Central memory CD8-positive, alpha-beta T cell (primary cell): ENCODE measurements around the gene GARIN3.
"Not testable (repeated sequence)": the region's sequence is repeated elsewhere in the genome, so short reads cannot be mapped to it uniquely, and the experiment has no call there.

Experiments
- ATAC-seq: fragments of 150-1000 bp; cut with Tn5 transposase; replicated peaks from 2 replicates; pipeline ENCODE4 v1.10.0; 2022; ENCODE audit warnings: mild to moderate bottlenecking, moderate FRiP score, moderate number of reproducible peaks; ENCODE audit not compliant: poor library complexity, severe bottlenecking; ENCODE audit errors: extremely low read depth
- DNase-seq, 2 donors: peaks; one replicate each; pipeline ENCODE4 v3.0.0; 2021; ENCODE audit warnings: low spot score in 2 of 2
- H3K27ac Mint-ChIP-seq: one replicate; pipeline ENCODE4 v1.8.0; 2022; ENCODE audit warnings: low read depth, mild to moderate bottlenecking, moderate library complexity, mixed read lengths
- H3K27me3 Mint-ChIP-seq: one replicate; pipeline ENCODE4 v1.8.0; 2022; ENCODE audit warnings: mixed read lengths
- H3K36me3 Mint-ChIP-seq: one replicate; pipeline ENCODE4 v1.8.0; 2022; ENCODE audit warnings: mild to moderate bottlenecking, moderate library complexity, mixed read lengths; ENCODE audit not compliant: insufficient read depth
- H3K4me1 Mint-ChIP-seq: one replicate; pipeline ENCODE4 v1.8.0; 2022; ENCODE audit warnings: mixed read lengths
- H3K4me3 Mint-ChIP-seq: one replicate; pipeline ENCODE4 v1.8.0; 2022; ENCODE audit warnings: mild to moderate bottlenecking, moderate library complexity, mixed read lengths
- H3K9me3 Mint-ChIP-seq: one replicate; pipeline ENCODE4 v1.8.0; 2022; ENCODE audit warnings: mixed read lengths

GARIN3 gene

GRCh38 chr5:157166214-157167213, at the start of gene GARIN3:
TSS of gene GARIN3 (minus strand) at chr5:157166264. CDS start at chr5:157166168, 96 bp downstream.
- H3K27me3 Mint-ChIP-seq, result no peaks in the 10 kb centered on the region
- ATAC-seq (no peak), DNase-seq (no peak)
- peaks cover 23% of the 10 kb centered on the region for H3K4me1 Mint-ChIP-seq
- peaks cover 6% of the 10 kb centered on the region for H3K9me3 Mint-ChIP-seq
- no peaks in the 10 kb centered on the region for H3K36me3 Mint-ChIP-seq
- H3K27ac Mint-ChIP-seq, result peak within 1 kb of the TSS; percentile 62
- H3K4me3 Mint-ChIP-seq, result no peak within 1 kb of the TSS

- peaks cover 83% of the 10 kb centered on the region for H3K36me3 Mint-ChIP-seq
- peak overlapping the region; percentile 86 for H3K27ac Mint-ChIP-seq
These were observed 49.6 kb upstream of the GARIN3 start for GRCh38 chr5:157215514-157216167.

GRCh38 chr5:157214861-157215513, 48.9 kb upstream of the GARIN3 start:
- ATAC-seq (peak; percentile 83), DNase-seq (peak in 1 of 2 donors; percentile 32)
- peaks cover 82% of the 10 kb centered on the region for H3K4me1 Mint-ChIP-seq
- peak overlapping the region; percentile 55 for H3K4me3 Mint-ChIP-seq
- no peaks in the 10 kb centered on the region for H3K27me3 Mint-ChIP-seq
- H3K9me3 Mint-ChIP-seq, result no peaks in the 10 kb centered on the region
- H3K27ac Mint-ChIP-seq, result peak overlapping the region; percentile 86
- peaks cover 81% of the 10 kb centered on the region for H3K36me3 Mint-ChIP-seq

More at GRCh38 chr5:157215514-157216167, 49.6 kb upstream of the GARIN3 start:
- ATAC-seq, result peak; percentile 2
- DNase-seq, result no peak
- H3K9me3 Mint-ChIP-seq, result no peaks in the 10 kb centered on the region
- peaks cover 87% of the 10 kb centered on the region for H3K4me1 Mint-ChIP-seq
- H3K27me3 Mint-ChIP-seq, result no peaks in the 10 kb centered on the region
- peak overlapping the region; percentile 55 for H3K4me3 Mint-ChIP-seq

GRCh38 chr5:157214415-157214814, 48.4 kb upstream of the GARIN3 start:
- H3K9me3 Mint-ChIP-seq, result no peaks in the 10 kb centered on the region
- no peaks in the 10 kb centered on the region for H3K27me3 Mint-ChIP-seq
- H3K4me3 Mint-ChIP-seq, result peak overlapping the region; percentile 55
- DNase-seq (no peak), ATAC-seq (no peak)
- peaks cover 80% of the 10 kb centered on the region for H3K36me3 Mint-ChIP-seq
- peaks cover 76% of the 10 kb centered on the region for H3K4me1 Mint-ChIP-seq
- peak overlapping the region; percentile 86 for H3K27ac Mint-ChIP-seq

DNA sequence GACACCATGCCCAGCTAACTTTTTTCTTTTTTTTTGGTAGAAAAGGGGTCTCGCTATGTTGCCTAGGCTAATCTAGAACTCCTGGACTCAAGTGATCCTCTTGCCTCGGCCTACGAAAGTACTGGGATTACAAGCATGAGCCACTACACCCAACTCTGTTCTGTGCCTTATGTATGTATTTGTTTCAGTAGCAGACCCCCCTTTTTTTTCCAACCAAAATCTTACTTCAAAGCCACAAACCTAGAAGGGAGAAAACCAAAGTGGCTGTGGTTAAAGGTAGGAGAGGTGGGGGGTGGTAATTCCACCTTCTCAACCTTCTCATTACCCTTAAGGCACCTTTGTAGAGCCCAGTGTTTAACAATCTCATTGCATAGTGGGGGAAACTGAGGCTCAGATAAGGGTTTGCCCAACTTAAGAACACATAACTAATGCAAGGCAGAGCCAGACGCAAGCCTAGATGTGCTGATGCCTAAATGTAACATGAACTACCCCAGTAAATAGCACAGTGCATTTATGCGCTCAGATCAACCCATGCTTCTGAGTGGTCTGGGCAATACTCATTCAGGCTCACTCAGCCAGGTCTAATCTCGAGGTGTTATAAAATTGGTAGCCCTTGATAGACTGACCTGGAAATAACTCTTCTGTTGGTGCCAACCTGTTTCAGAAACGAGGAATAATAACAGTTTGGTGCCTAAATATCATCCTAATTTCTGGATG, 47.6 kb upstream of the GARIN3 start:
- Mint-ChIP-seq H3K27ac (peak overlapping the region; percentile 86), H3K4me1 (peaks cover 71% of the 10 kb centered on the region), H3K27me3 (no peaks in the 10 kb centered on the region), H3K9me3 (no peaks in the 10 kb centered on the region), H3K4me3 (peak overlapping the region; percentile 55), H3K36me3 (peaks cover 80% of the 10 kb centered on the region)
- no peak for DNase-seq
- ATAC-seq, result no peak

DNA sequence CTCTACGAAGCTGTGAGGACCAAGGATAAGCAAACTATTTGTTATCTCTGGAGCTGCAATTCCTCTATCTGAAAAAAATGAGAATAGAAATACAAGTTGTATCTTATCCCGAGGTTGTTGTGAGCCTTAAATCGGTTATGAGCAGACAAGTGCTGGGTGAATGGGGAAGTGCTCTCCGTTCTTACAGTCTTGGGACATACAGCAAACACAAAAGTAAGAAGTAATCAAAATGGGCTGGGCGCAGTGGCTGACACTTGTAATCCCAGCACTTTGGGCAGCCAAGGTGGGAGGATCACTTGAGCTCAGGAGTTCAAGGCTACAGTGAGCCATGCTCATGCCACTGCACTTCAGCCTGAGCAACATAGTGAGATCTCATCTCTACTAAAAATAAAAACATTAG, 46.2 kb upstream of the GARIN3 start:
- H3K4me1 Mint-ChIP-seq, result peaks cover 75% of the 10 kb centered on the region
- DNase-seq, result no peak
- peak overlapping the region; percentile 44 for H3K27ac Mint-ChIP-seq
- H3K27me3 Mint-ChIP-seq, result no peaks in the 10 kb centered on the region
- H3K4me3 Mint-ChIP-seq, result peak overlapping the region; percentile 39
- peaks cover 80% of the 10 kb centered on the region for H3K36me3 Mint-ChIP-seq
- no peaks in the 10 kb centered on the region for H3K9me3 Mint-ChIP-seq
- no peak for ATAC-seq

- not testable (repeated sequence) for H3K4me3 Mint-ChIP-seq
- H3K27ac Mint-ChIP-seq, result peak overlapping the region; percentile 7
These were observed 44.6 kb upstream of the GARIN3 start for GRCh38 chr5:157210652-157211051.

DNA sequence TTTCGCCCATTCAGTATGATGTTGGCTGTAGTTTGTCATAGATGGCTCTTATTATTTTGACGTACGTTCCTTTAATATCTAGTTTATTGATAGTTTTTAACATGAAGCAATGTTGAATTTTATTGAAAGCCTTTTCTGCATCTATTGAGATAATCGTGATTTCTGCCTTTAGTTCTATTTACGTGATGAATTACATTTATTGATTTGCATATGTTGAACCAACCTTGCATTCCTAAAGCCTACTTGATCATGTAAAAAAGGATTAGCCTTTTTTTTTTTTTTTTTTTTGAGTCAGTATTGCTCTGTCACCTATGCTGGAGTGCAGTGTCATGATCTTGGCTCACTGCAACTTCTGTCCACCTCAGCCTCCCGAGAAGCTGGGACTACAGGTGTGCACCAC, 39.6 kb upstream of the GARIN3 start:
- Mint-ChIP-seq H3K27ac (peak overlapping the region; percentile 10), H3K4me1 (peaks cover 63% of the 10 kb centered on the region), H3K9me3 (no peaks in the 10 kb centered on the region), H3K36me3 (peaks cover 66% of the 10 kb centered on the region), H3K27me3 (no peaks in the 10 kb centered on the region), H3K4me3 (peak overlapping the region; percentile 9)
- ATAC-seq (no peak), DNase-seq (no peak)

More at GRCh38 chr5:157210652-157211051, 44.6 kb upstream of the GARIN3 start:
- H3K27me3 Mint-ChIP-seq, DNase-seq, H3K9me3 Mint-ChIP-seq: not testable (repeated sequence)
- H3K4me1 Mint-ChIP-seq, result peaks cover 75% of the 10 kb centered on the region
- H3K36me3 Mint-ChIP-seq, result peaks cover 77% of the 10 kb centered on the region
- ATAC-seq, result peak; percentile 64

DNA sequence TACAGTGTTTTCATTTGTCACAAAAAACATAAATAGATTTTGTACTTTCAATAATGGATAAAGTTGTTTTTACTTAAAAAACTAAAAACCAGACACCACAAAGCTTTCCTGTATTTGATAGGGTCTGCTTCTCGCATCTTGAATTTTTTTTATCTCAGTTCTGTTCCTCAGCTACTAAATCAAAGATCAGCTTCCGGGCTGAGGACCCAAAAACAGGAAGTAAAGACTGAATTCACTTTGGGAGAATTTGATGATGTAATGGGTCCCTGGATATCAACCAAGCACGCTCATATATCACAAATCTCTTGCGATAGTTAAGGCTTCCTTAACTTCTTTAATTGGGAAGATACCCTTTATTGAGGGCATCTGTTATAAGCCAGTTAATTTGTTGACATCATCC, 38.7 kb upstream of the GARIN3 start:
- Mint-ChIP-seq H3K27me3 (no peaks in the 10 kb centered on the region), H3K4me3 (no peak overlapping the region), H3K9me3 (no peaks in the 10 kb centered on the region), H3K36me3 (peaks cover 68% of the 10 kb centered on the region), H3K27ac (peak overlapping the region; percentile 53), H3K4me1 (peaks cover 70% of the 10 kb centered on the region)
- DNase-seq, result no peak
- peak; percentile 16 for ATAC-seq

- Mint-ChIP-seq H3K9me3 (no peaks in the 10 kb centered on the region), H3K4me1 (peaks cover 77% of the 10 kb centered on the region), H3K36me3 (peaks cover 66% of the 10 kb centered on the region), H3K27ac (peak overlapping the region; percentile 88), H3K4me3 (peak overlapping the region; percentile 57), H3K27me3 (no peaks in the 10 kb centered on the region)
- DNase-seq (no peak), ATAC-seq (no peak)
These were observed 37.4 kb upstream of the GARIN3 start for GRCh38 chr5:157203417-157203816.

- DNase-seq (no peak), ATAC-seq (no peak)
- peak overlapping the region; percentile 57 for H3K4me3 Mint-ChIP-seq
- H3K4me1 Mint-ChIP-seq, result peaks cover 77% of the 10 kb centered on the region
- H3K27ac Mint-ChIP-seq, result peak overlapping the region; percentile 88
- peaks cover 62% of the 10 kb centered on the region for H3K36me3 Mint-ChIP-seq
- H3K27me3 Mint-ChIP-seq, result no peaks in the 10 kb centered on the region
- no peaks in the 10 kb centered on the region for H3K9me3 Mint-ChIP-seq
These were observed 35.8 kb upstream of the GARIN3 start for GRCh38 chr5:157201857-157202256.
